ENCODE data around the gene EFCAB13.

The EFCAB13 gene

GRCh38 chr17:47295037-47295873 is 28.5 kb upstream of the EFCAB13 start:
- no peak for DNase-seq (ENCODE audit: low read depth in 2 of 3, low spot score in 2 of 3)

GRCh38 chr17:47295874-47296255 is 27.9 kb upstream of the EFCAB13 start:
- no peak for DNase-seq (ENCODE audit: low read depth in 2 of 3, low spot score in 2 of 3)

GRCh38 chr17:47297661-47298400 is 25.9 kb upstream of the EFCAB13 start:
- DNase-seq (ENCODE audit: low read depth in 2 of 3, low spot score in 2 of 3) = no peak

- DNase-seq (ENCODE audit: low read depth in 2 of 3, low spot score in 2 of 3) = no peak
Observed at GRCh38 chr17:47298712-47299111, 25.0 kb upstream of the EFCAB13 start.

- DNase-seq (ENCODE audit: low read depth in 2 of 3, low spot score in 2 of 3) = no peak
Observed at GRCh38 chr17:47299239-47299910, 24.4 kb upstream of the EFCAB13 start.

- DNase-seq (ENCODE audit: low read depth in 2 of 3, low spot score in 2 of 3) = no peak
Observed at GRCh38 chr17:47300718-47301117, 23.0 kb upstream of the EFCAB13 start.

- DNase-seq (ENCODE audit: low read depth in 2 of 3, low spot score in 2 of 3) = no peak
Observed at GRCh38 chr17:47301161-47301560, 22.6 kb upstream of the EFCAB13 start.

GRCh38 chr17:47301831-47302230 is 21.9 kb upstream of the EFCAB13 start:
- no peak for DNase-seq (ENCODE audit: low read depth in 2 of 3, low spot score in 2 of 3)

GRCh38 chr17:47304186-47304585 is 19.6 kb upstream of the EFCAB13 start:
- DNase-seq (ENCODE audit: low read depth in 2 of 3, low spot score in 2 of 3) = no peak

GRCh38 chr17:47305302-47305923 is 18.3 kb upstream of the EFCAB13 start:
- no peak for DNase-seq (ENCODE audit: low read depth in 2 of 3, low spot score in 2 of 3)

- no peak for DNase-seq (ENCODE audit: low read depth in 2 of 3, low spot score in 2 of 3)
Observed at GRCh38 chr17:47310186-47310733, 13.5 kb upstream of the EFCAB13 start.

- DNase-seq (ENCODE audit: low read depth in 2 of 3, low spot score in 2 of 3) = no peak
Observed at GRCh38 chr17:47311420-47311819, 12.3 kb upstream of the EFCAB13 start.

- DNase-seq (ENCODE audit: low read depth in 2 of 3, low spot score in 2 of 3) = no peak
Observed at GRCh38 chr17:47315451-47316266, 8.1 kb upstream of the EFCAB13 start.

- no peak for DNase-seq (ENCODE audit: low read depth in 2 of 3, low spot score in 2 of 3)
Observed at GRCh38 chr17:47316311-47316710, 7.4 kb upstream of the EFCAB13 start.

GRCh38 chr17:47317119-47317518 is 6.6 kb upstream of the EFCAB13 start:
- DNase-seq (ENCODE audit: low read depth in 2 of 3, low spot score in 2 of 3) = no peak

- no peak for DNase-seq (ENCODE audit: low read depth in 2 of 3, low spot score in 2 of 3)
Observed at GRCh38 chr17:47318197-47318918, 5.4 kb upstream of the EFCAB13 start.

GRCh38 chr17:47320879-47321502 is 2.8 kb upstream of the EFCAB13 start:
- no peak for DNase-seq (ENCODE audit: low read depth in 2 of 3, low spot score in 2 of 3)

GRCh38 chr17:47324224-47325020 is 667 bp downstream of the EFCAB13 start:
- peak in 2 of 3 experiments; percentile 16 to 29 for DNase-seq (ENCODE audit: low read depth in 2 of 3, low spot score in 2 of 3)

All from activated CD8-positive, alpha-beta memory T cell treated with anti-CD3 and anti-CD28 coated beads for 48 hours (primary cell).